ENCODE data around the gene DOCK1. TPM values are rescaled to one million over a fixed set of nuclear protein-coding genes. Genes with fewer than 3 reads are reported as not detected.

The DOCK1 gene
- total RNA-seq, 1 donor from 2014 or later: 25.8 TPM

DNA sequence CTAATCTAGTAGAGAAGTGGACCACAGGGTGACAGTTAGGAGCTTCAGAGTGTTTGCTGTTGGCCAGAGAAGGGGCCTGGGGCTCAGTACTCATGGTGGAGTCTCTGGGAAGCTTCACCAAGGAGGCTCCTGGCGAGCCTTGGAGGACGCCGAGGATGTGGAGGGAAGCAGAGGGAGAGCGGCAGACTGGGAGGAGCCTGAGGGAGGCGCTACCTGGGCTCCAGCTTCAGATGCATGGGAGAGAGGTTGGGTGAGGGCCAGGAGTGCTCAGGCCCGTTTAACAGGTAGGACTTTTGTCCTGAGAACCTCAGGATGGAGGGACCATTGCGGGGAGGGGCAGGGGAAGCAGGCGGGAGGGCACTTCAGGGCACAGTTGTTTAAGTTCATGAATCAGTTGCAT lies 24.2 kb downstream of the DOCK1 start:
- no peak for DNase-seq (ENCODE audit: low spot score in 2 of 2)

DNA sequence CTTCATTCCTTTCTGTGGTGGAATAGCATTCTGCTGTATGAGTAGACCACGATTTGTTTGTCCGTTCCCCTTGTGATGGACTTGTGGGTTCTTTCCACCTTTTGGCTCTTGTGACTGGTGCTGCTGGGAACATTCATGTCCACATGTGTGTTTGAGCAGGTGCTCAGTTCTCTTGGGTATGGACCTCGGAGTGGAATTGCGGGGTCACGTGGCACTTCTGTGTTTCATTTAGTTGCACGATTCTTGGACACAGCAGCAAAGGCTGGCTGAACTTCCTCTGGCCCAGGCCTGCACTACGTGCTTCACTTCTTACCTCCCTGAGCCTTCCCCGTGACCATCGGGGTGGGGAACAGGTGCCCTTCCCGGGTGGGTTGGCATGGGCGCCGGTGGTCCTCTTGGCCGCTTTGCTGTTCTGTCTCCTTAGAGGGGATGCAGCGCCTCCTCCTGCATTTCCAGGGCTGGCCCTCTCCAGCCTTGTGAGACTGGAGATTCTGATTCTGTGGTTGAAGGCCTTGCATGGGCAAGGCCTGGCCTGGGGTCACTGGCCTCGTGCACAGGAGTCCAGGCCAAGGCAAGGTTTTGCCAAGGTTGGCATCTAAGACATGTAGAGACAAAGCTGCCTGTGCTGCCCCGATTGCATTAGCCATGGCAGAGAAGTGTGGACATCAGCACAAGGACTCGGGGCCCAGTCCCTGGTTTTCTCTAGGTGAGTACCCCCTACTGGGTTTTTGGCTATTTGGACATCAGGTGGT lies 25.1 kb downstream of the DOCK1 start:
- Histone ChIP-seq H3K4me3 (peak overlapping the region in 1 of 2 donors; percentile 46), H3K27me3 (no peaks in the 10 kb centered on the region), H3K36me3 (peaks cover 0 to 13% of the 10 kb centered on the region in 2 donors), H3K9me3 (no peaks in the 10 kb centered on the region), H3K27ac (peak overlapping the region in 1 of 2 donors; percentile 51), H3K4me1 (peaks cover 4 to 13% of the 10 kb centered on the region in 2 donors)
- intact Hi-C loops (cut with DNase I): no loop called here
- TF ChIP-seq, protein P1, sequence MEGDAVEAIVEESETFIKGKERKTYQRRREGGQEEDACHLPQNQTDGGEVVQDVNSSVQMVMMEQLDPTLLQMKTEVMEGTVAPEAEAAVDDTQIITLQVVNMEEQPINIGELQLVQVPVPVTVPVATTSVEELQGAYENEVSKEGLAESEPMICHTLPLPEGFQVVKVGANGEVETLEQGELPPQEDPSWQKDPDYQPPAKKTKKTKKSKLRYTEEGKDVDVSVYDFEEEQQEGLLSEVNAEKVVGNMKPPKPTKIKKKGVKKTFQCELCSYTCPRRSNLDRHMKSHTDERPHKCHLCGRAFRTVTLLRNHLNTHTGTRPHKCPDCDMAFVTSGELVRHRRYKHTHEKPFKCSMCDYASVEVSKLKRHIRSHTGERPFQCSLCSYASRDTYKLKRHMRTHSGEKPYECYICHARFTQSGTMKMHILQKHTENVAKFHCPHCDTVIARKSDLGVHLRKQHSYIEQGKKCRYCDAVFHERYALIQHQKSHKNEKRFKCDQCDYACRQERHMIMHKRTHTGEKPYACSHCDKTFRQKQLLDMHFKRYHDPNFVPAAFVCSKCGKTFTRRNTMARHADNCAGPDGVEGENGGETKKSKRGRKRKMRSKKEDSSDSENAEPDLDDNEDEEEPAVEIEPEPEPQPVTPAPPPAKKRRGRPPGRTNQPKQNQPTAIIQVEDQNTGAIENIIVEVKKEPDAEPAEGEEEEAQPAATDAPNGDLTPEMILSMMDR (IDR thresholded peaks at IDR 0.05): no peak
- no peak for DNase-seq (ENCODE audit: low spot score in 2 of 2)

More for the DNA sequence above, 24.2 kb downstream of the DOCK1 start:
- intact Hi-C loops (cut with DNase I): no loop called here
- H3K27me3 ChIP-seq: no peaks in the 10 kb centered on the region
- no peak overlapping the region for H3K27ac ChIP-seq
- TF ChIP-seq, protein P1 (IDR thresholded peaks at IDR 0.05): no peak
- peaks cover 4 to 10% of the 10 kb centered on the region in 2 donors for H3K4me1 ChIP-seq
- H3K36me3 ChIP-seq: peaks cover 0 to 13% of the 10 kb centered on the region in 2 donors
- H3K9me3 ChIP-seq: no peaks in the 10 kb centered on the region
- H3K4me3 ChIP-seq: no peak overlapping the region

DNA sequence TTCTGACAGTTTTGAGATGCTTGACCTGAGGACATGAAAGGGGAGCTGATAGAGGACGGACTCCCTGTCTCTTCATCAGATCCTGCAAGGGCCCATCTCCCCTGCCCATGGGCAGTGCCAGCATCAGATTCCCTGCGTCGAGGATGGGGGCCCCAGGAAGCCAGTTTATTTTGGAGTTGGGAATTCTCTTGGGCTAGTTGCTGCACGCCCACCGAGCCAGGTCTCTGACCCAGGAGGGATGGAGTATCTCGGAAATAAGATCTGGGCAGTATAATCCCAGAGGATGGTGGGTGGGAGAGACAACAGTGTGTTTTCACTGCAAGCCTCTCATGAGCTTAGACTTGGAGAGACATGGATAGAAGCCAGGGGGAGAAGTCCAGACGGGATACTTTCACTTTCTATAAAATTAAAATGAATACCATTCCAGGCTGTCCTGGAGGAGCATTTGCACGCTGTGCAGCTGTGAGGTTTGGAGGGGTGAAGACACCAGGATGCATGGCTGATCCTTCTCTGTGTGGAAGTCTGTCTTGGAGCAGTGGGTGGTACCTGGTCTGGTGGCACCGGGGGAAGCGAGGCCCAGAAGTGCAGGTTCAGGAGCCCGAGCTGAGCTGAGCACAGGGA lies 25.8 kb downstream of the DOCK1 start:
- TF ChIP-seq, protein P1 (IDR thresholded peaks at IDR 0.05): no peak
- Histone ChIP-seq H3K27ac (peak overlapping the region in 1 of 2 donors; percentile 51), H3K4me3 (peak overlapping the region; percentile 36 to 46), H3K27me3 (no peaks in the 10 kb centered on the region), H3K9me3 (no peaks in the 10 kb centered on the region), H3K4me1 (peaks cover 4 to 14% of the 10 kb centered on the region in 2 donors), H3K36me3 (peaks cover 0 to 13% of the 10 kb centered on the region in 2 donors)
- intact Hi-C loops (cut with DNase I): no loop called here
- DNase-seq (ENCODE audit: low spot score in 2 of 2): no peak

DNA sequence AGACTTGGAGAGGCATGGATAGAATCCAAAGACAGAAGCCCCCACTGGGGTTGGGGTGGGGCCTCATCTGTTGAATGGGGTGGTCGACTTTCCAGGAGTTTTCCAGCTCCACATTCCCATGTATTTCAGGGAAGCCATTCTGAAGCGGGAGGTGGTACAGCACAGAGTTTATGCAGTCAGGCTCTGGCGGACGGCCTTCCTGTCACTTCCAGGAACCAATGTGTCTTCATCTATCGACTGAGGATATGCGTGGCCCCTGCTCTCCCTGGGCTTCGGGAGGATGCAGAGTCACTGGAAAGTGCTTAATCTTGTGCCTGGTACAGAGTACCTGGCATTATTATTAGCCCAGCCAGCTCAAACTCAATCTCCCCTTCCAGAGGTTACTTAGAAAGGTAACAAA lies 26.3 kb downstream of the DOCK1 start:
- intact Hi-C loops (cut with DNase I): no loop called here

DNA sequence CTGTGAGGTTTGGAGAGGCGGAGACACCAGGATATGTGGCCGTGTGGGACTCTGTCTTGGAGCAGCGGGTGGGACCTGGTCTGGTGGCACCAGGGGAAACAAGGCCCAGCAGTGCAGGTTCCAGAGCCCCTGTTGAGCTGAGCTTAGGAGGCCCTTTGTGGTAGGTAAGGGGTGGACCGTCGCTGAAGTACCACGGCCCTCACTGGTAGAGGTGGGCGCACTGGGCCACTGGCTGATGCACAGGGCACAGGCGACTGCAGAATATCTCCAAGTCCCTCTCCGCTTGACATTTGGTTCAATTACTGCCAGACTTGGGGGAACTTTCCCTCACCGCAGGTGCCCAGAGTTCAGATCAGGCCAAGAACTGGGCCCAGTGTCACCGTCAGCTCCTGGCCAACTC lies 27.3 kb downstream of the DOCK1 start:
- intact Hi-C loops (cut with DNase I): no loop called here
- TF ChIP-seq, protein P1 (IDR thresholded peaks at IDR 0.05): no peak
- H3K9me3 ChIP-seq: no peaks in the 10 kb centered on the region
- no peak overlapping the region for H3K27ac ChIP-seq
- peaks cover 4 to 14% of the 10 kb centered on the region in 2 donors for H3K4me1 ChIP-seq
- no peaks in the 10 kb centered on the region for H3K27me3 ChIP-seq
- H3K36me3 ChIP-seq: peaks cover 0 to 11% of the 10 kb centered on the region in 2 donors
- no peak overlapping the region for H3K4me3 ChIP-seq
- no peak for DNase-seq (ENCODE audit: low spot score in 2 of 2)

More for the DNA sequence above, 26.3 kb downstream of the DOCK1 start:
- peak overlapping the region in 1 of 2 donors; percentile 51 for H3K27ac ChIP-seq
- TF ChIP-seq, protein P1 (IDR thresholded peaks at IDR 0.05): no peak
- H3K36me3 ChIP-seq: peaks cover 0 to 13% of the 10 kb centered on the region in 2 donors
- H3K27me3 ChIP-seq: no peaks in the 10 kb centered on the region
- DNase-seq (ENCODE audit: low spot score in 2 of 2): no peak
- H3K4me3 ChIP-seq: peak overlapping the region; percentile 36 to 46
- H3K4me1 ChIP-seq: peaks cover 4 to 14% of the 10 kb centered on the region in 2 donors
- H3K9me3 ChIP-seq: no peaks in the 10 kb centered on the region
